GM13977 (cell line): ENCODE measurements around the gene ATXN7L1.
"Not testable (repeated sequence)": the region's sequence is repeated elsewhere in the genome, so short reads cannot be mapped to it uniquely, and the experiment has no call there.

Experiments used
- DNase-seq: peaks from one replicate; pipeline ENCODE4 v3.0.0; 2012; ENCODE audit warnings: low spot score
- CTCF ChIP-seq: IDR thresholded peaks from 2 replicates; pipeline ENCODE4 v1.5.1; 2012; ENCODE audit warnings: mild to moderate bottlenecking, control low read depth; ENCODE audit not compliant: insufficient read depth; ENCODE audit errors: extremely low read depth, missing control alignments
- in situ Hi-C: fragments of 300-500 bp; cut with MboI; formaldehyde crosslinking; loops from one replicate; pipeline ENCODE4 v1.12.0; 2022; ENCODE audit warnings: low sequenced_read_pairs, low pct_unique_long_range_greater_than_20kb, mixed read lengths, inconsistent platforms; ENCODE audit not compliant: unreplicated experiment

ATXN7L1 gene

DNA sequence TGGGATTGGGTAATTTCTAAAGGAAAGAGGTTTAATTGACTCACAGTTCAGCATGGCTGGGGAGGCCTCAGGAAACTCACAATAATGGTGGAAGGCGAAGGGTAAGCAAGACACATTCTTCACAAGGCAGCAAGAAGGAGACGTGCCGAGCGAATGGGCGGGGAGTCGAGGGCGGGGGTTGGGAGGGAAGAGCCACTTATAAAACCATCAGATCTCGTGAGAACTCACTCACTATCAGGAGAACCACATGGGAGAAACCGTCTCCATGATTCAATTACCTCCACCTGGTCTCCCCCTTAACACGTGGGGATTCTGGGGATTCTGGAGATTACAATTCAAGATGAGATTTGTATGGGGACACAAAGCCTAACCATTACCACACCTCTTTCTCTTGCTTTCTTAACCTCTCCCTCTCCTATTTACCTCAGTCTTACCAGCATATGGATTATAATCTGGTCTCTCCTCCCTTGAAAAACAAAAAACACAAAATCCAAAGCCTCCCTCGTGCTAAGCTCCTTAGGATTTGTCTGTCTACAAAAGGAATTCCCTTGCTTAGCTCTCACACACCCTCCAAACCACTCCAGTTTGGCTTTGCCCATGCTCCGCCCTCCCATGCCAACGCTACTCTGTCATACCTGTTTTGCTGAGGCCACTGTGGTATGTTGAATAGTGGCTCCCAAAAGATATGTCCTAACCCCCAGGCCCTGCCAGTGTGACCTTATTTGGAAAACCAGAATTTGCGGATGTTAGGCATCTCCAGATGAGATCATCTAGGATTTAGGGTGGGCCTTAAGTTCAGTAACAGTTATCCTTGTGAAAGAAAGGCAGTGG lies 275.5 kb downstream of the ATXN7L1 start:
- in situ Hi-C loops: no loop called here
- no peak for DNase-seq
- no peak for TF ChIP-seq CTCF

- no peak for TF ChIP-seq CTCF
- no peak for DNase-seq
- in situ Hi-C loops: no loop called here
These were observed 276.8 kb downstream of the ATXN7L1 start for GRCh38 chr7:105599551-105599950.

- DNase-seq, in situ Hi-C loops: not testable (repeated sequence)
These were observed 277.3 kb downstream of the ATXN7L1 start for GRCh38 chr7:105599080-105599479.

DNA sequence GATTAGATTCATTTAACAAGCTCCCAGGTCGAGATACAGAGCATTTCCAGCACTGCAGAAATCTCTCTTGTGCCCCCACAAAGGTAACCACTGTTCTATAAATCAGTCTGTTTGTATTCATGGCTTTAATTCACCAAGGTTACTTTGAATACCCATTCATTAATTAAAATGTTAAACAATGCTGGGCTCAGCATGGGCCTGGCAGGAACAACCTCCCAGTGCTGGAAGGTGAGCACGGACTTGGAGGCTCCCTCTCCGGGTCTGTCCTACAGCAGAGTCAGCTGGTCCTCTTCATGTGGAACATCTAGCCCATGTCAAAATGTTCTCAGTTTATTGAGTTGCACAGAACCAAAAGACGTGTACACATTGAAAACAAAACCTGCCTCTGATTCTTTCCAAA lies 279.5 kb downstream of the ATXN7L1 start:
- no peak for DNase-seq
- no peak for TF ChIP-seq CTCF
- in situ Hi-C loops: no loop called here

DNA sequence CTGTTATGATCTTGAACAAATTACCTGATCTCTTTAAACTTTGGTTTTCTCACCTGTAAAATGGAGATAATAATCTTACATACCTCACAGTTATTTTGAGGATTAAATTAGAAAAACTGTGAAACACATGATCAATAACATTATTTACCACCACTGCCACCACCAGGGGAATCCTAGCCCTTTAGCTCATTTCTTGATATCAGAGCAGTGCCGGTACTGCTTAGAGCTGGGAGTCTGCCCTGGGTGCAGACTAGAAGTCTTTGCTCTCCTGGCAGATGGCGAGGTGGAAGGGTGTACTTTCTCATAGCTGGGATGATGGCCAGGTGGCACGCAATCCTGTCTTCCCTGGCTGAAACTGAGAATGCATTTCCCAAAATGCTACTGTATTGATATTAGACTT lies 282.4 kb downstream of the ATXN7L1 start:
- no peak for TF ChIP-seq CTCF
- DNase-seq: no peak
- in situ Hi-C loops: no loop called here

DNA sequence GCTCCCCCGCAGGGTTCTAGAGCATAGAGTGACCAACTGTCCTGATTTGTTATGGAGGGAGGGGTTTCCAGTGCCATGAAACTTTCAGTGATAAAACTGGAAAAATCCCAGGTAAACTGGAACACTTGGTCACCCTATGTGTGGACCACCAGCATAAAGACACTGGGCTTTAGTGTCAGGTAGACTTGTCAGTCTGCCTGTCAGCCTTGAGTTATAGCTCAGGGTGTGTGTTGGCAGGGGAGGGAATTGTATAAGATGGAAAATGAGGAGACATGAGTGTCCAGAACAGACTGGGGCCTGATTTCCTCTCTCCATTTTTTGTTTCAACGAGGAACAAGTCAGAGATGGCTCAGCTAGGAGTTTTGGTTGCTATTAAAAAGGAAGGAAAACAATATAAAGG lies 284.9 kb downstream of the ATXN7L1 start:
- no peak for DNase-seq
- no peak for TF ChIP-seq CTCF
- in situ Hi-C loops: no loop called here

DNA sequence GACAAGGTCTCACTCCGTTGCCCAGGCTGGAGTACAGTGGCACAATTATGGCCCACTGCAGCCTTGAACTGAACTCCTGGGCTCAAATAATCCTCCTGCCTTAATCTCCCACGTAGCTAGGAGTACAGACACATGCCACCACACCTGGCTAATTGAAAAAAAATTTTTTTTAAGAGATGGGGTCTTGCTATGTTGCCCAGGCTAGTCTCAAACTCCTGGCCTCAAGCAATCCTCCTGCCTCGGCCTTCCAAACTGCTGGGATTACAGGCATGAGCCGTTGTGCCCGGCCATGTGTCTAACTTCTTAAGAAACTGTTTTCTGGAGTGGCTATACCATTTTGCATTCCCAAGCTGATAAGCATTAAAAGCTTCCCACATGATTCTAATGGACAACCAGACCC lies 285.6 kb downstream of the ATXN7L1 start:
- no peak for DNase-seq
- TF ChIP-seq CTCF: no peak
- in situ Hi-C loops: no loop called here
